Measurements from ENCODE around the gene LTF.
A peak's percentile ranks its signal among the peaks of the same experiment; 100 is the strongest.
"Not testable (repeated sequence)": the region's sequence is repeated elsewhere in the genome, so short reads cannot be mapped to it uniquely, and the experiment has no call there.

The LTF gene

GRCh38 chr3:46412786-46413298 is 51.9 kb downstream of the LTF start:
- DNase-seq: no peak

DNA sequence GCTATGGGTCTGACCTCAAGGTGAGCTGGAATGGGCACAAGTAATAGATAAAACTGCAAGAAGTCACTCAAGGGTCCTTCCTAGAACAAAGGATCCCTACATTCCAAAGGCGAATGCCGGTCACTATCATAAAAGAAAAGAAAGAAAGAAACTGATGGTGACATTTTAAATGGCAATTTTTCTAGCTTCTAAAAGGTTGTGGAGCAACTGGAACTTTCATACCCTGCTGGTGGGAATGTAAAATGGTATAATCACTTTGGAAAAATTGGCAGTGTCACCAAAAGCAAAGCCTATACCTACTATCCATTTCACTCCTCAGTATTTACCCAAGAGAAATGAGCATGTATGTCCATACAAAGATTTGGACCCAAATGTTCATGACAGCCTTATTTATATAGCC is 53.4 kb downstream of the LTF start:
- no peak for DNase-seq

GRCh38 chr3:46410669-46411068 is 54.0 kb downstream of the LTF start:
- DNase-seq: no peak

GRCh38 chr3:46409739-46410489 is 54.8 kb downstream of the LTF start:
- no peak for DNase-seq

DNA sequence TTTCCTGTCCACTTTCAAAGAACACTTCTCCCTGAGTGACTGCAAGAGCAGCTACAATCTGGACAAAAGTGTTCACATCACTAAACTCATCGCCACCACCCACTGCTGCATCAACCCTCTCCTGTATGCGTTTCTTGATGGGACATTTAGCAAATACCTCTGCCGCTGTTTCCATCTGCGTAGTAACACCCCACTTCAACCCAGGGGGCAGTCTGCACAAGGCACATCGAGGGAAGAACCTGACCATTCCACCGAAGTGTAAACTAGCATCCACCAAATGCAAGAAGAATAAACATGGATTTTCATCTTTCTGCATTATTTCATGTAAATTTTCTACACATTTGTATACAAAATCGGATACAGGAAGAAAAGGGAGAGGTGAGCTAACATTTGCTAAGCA is 55.9 kb downstream of the LTF start:
- no peak for DNase-seq

- no peak for DNase-seq
These were observed 56.7 kb downstream of the LTF start for GRCh38 chr3:46407970-46408369.

DNA sequence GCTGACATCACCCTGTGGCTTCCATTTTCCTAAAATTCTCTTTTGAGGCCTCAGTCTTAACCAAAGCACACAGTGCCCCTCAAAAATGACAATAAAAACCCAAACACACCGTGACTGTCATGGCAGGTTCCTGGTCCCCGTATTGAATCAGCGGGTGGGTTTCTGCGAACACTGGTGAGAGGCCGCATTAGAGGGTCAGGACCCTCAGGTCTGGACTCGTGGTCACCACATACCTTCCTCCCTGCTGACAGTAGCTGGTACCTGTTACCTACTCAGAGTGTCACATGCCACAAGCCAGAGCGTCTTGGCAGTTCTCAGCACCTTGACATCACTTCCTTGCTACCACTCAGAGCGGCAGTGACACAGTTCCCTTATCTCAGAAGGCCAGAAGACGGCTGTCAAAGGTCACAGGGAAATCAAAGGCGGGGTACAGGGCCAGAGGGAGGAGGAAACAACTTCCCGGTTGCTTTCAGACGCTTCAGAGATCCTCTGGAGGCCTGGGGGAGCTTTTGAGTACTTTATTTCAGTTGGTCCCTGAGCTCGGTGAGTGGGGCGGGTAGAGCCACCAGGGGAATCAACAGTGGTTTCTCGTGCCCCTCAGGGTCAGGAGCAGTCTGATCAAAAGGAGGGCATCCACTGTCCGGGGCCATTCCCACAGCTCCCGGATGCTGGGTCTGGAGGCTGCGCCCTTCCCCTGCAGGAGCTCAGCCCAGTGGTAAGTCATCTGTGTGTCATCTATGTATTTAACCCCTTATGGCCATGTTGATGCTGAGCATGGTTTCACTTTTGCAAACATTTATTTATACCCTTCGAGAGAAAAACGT is 57.7 kb downstream of the LTF start, which contains the start of the genes CCR5AS and CCRL2:
CCR5AS (minus strand) TSS at position 279 of the 824 bp plus-strand sequence.
CCRL2 (plus strand) TSS at position 472 of the 824 bp plus-strand sequence. CDS start 821 bp downstream, outside the sequence.
- peak in 5 of 6 experiments; percentile 2 to 47 (median 25) for DNase-seq

GRCh38 chr3:46406443-46406787 is 58.3 kb downstream of the LTF start:
- no peak for DNase-seq

- DNase-seq: no peak
These were observed 59.2 kb downstream of the LTF start for GRCh38 chr3:46405301-46406019.

DNA sequence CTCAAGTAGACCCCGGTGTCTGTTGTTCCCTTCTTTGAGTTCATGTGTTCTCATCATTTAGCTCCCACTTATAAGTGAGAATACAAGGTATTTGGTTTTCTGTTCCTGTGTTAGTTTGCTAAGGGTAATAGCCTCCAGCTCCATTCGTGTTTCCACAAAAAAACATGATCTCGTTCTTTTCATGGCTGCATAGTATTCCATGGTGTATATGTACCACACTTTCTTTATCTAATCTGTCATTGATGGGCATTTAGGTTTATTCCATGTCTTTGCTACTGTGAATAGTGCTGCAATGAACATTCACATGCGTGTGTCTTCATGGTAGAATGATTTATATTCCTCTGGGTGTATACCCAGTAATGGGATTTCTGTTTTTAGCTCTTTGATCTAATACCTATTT is 61.8 kb downstream of the LTF start:
- not testable (repeated sequence) for DNase-seq

DNA sequence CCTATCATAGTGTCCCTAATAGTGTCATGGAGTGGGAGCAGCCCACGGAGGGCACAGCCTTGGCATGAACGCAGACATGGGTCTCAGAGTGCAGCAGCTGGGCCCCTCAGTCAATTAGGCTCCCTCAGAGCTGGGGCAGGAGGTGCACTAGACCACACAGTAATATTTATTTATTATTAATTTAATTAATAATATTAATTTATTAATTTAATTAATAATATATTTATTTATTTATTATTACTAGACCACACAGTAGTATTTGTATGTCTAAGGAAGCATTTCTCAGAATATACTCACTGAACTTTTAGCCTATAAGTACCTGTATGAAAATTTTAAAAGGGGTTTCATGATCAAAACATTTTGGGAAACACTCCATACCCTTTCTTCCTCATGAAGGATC is 63.1 kb downstream of the LTF start:
- no peak for DNase-seq

GRCh38 chr3:46400846-46401245 is 63.9 kb downstream of the LTF start:
- no peak for DNase-seq

DNA sequence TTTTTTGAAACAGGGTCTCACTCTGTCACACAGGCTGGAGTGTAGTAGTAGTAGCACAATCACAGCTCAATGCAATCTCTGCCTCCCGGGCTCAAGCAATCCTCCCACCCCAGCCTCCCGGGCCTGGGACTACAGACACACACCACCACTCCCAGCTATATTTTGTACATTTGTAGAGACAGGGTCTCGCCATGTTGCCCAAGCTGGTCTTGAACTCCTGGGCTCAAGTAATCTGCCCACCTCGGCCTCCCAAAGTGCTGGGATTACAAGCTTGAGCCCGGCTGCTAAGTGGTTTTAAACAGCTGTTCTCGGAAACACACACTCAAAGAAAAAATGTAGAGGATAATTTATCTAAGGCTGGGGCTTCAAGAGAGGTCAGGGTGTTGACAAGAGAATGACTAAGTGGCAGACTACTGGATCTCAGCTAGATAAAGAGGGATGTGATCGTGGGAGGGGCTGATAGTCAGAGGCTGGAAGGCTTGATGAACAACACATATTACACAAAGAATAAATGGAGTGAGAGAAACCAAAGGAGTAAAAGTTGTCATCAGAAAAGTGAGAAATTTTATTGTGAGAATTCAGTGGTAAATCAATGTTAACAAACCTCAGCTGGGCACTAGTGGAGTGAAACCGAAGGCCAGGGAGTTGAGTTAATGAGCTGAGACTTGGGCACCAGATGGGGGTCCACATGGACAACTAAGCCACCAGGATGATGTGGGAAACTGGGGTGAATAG is 64.5 kb downstream of the LTF start:
- DNase-seq: no peak

DNA sequence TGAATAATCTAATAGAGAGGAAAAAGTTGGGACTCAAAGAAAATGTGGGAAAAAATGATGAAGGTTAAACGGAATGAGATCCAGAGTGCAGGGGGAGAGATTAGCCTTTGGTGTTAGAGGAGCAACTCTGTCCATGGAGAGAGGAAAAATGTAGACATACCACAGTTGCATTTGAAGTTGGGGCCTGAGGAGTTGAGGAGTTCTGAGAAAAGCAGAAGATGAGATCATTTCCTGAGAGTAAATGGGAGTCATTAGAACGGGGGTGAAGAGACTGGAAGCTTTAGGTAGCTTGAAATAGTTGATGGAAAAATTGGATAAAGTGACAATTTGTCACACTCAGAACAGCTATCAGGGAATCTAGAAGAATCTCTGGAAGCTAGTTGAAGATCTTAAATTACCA is 65.1 kb downstream of the LTF start:
- no peak for DNase-seq

GRCh38 chr3:46399098-46399497 is 65.6 kb downstream of the LTF start:
- no peak for DNase-seq

DNA sequence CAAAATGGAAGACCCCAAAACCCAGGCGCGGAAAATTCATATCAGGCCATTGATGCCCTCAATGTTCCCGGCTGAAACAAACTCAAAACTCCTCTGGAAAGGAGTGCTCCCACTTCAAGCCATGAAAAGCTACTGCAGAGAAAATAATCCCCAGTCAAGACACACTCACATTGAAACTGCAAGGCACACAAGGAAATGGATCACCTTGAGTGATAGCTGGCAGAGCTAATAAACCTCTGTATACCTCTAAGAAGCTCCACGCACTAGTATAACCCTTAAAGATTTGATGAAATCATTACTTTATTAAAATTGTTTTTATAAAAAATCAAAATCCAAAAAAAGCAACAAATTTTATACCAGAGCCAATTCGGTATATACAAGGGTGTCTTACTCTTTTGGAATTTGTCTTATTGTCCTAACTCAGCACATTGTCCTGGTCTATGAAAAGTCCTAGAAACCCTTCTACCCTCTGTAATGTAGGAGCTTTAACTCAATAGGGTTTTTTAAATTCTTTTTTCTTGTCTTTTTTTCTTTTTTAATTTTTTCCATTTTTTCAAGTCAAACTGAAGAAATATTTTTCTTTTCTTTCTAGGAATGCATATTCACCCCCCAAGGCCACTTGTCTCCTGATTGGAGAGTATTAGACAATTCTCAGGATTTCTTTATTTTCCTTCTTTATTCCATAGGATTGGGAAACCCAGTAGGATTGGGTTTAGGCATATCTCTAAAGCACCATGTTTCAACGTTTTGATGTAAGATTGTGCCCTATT is 66.3 kb downstream of the LTF start:
- no peak for DNase-seq

DNA sequence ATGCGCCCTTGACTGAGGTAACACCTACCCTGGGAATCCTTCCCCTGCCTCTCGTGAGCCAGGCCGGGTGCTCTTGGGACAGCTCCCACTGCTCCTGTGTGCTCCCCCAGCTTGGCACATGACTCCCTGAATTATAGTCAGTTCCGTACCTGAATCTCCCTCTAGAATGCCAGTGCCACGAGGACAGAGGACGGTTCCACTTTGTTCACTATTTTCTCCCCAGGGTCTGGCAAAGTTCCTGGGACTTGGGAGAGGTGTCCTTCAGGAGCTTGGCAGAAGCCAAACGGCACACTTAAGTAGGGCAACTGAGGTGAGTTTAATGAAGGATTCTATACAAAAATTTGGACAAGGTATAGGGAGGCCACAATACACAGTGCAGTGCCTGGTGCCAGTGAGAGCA is 67.6 kb downstream of the LTF start:
- no peak for DNase-seq

DNA sequence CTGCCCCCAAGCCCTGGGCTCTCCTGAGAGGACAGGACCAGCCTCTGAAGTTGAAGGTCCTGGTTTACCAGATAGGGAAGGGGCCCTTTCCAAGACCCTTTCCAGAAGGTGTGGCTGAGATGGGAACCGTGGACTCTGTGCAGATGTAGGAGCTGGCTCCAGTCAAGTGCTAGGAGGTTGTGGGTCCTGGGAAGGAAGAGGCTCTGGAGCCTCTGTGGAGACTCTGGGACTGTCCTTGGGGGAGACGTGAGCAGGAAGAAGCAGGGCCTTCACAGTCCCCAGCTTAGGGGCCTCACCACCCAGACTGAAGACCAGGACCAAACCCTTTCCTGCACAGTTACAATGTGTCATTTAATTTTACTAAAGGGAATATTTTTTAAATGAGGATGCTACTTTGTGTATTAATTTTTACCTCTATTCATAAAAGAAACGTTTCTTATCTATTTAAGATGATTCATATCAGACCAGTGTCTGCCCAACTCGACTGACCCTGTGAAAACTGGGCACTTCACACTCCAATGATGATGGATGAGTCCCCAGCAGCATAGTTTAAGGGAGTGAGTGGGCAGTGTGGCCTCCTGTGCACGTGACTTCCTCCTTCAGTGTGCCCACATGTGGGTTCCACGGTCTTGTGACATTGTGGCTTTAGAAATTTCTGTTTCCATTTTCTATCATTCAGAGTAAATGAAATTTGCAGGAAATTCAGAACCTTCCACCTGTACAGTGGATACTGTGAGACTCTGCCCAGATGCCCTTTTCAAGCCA is 68.8 kb downstream of the LTF start:
- no peak for DNase-seq

DNA sequence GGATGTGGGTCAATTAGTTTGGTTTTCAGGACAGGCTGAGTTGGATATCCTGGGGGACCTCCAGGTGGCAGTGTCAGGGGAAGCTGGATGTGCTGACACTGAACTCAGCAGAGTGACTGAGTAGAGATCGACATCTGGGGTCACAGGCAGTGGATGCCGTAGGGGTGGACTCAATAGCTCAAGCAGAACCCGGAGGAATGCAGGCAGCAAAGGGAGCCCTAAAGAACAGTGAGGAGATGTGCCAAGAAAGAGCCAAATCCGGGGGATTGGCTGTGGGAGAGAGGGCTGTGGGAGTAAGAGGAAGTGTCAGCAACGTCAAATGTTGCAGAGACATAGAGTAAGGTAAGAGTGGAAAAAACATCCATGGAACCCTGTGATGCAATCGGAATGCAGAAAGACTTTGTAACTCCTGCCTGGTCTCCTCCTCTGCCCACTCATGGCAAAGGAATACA is 69.5 kb downstream of the LTF start:
- DNase-seq: no peak

DNA sequence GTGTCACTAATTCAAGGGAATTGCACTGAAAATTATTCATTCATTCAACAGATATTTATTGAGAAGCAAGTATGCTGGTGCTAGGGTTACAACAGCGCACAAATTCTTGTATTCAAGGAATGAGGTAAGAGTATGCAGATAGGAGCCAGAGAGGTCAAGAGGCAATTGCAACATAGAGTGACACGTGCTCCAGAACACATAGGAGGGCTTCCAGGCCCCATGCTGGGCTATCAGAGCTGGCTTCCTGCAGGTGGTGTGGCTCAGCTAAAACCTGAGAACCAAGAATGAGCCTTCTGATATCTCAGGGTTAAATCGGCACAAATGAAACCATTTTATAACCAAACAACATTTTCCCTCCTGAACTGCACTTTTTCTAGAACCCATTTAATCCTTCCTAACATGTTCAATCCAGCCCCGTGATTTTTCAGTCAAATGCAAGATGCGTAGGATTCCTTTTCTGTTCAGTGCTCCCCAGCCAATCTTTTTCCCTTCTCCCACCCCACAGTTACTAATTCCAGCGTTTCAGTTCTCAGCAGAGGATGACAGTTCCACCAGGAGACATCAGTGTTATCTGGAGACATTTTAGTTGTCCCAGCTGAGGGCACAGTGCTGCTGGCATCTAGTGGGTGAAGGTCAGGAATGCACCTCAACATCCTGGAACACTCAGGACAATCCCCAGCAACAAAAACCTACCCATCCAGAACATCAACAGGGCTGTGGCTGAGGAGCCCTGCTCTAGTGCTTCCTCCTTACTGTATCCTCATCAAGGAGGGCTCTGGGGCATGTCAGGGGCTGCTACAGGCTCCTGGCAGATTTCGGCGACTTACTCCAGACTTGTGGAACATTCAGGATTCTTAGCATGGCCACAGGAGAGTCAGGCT is 70.9 kb downstream of the LTF start:
- no peak for DNase-seq
